NCI-H748 treated with DMSO at 0.1 percent for 48 hours (cell line): ENCODE data around the gene CPEB2.
"Not testable (repeated sequence)": the region's sequence is repeated elsewhere in the genome, so short reads cannot be mapped to it uniquely, and the experiment has no call there.

ENCODE experiments used
- DNase-seq: peaks from one replicate; lab custom pipeline; 2025; lab: John Stamatoyannopoulos, UW

Gene CPEB2

DNA sequence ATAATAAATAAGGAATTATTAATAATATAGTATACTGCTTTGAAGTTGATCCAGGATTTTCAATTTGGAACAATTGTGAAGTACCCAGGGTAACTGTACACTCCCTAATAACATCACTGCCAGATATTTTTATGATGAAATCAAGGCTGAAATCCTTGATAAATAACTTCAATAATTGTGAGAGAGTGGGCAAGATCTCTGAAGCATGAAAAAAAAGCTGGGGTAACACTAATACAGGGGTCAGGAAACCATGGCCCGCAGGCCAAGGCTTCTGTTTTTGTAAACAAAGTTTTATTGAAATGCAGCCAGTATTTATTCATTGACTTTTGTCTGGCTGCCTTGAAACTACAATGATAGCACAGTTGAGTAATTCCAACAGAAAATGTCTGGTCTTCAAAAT, 41.6 kb downstream of the CPEB2 start:
- no peak for DNase-seq

GRCh38 chr4:15054541-15054940, 52.3 kb downstream of the CPEB2 start:
- DNase-seq, result no peak

GRCh38 chr4:15060213-15060612, 57.9 kb downstream of the CPEB2 start:
- DNase-seq, result no peak

GRCh38 chr4:15063341-15063740, 61.1 kb downstream of the CPEB2 start:
- DNase-seq, result peak; percentile 25

- DNase-seq, result no peak
These were observed 63.2 kb downstream of the CPEB2 start for GRCh38 chr4:15065516-15065915.

DNA sequence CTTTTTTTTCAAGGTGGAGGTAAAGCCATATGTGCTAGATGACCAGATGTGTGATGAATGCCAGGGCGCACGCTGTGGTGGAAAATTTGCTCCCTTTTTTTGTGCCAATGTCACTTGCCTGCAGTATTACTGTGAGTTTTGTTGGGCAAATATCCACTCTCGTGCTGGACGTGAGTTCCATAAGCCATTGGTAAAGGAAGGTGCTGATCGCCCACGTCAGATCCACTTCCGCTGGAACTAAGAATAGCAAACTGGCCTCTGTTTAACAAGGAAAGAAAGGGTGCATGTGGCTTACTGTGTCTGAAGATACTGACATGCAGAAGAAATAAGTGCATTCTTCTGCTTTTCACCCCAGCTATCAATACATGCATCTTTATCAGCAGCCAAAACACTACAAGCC, 63.9 kb downstream of the CPEB2 start:
- no peak for DNase-seq

GRCh38 chr4:15068298-15068697, 66.0 kb downstream of the CPEB2 start:
- no peak for DNase-seq

DNA sequence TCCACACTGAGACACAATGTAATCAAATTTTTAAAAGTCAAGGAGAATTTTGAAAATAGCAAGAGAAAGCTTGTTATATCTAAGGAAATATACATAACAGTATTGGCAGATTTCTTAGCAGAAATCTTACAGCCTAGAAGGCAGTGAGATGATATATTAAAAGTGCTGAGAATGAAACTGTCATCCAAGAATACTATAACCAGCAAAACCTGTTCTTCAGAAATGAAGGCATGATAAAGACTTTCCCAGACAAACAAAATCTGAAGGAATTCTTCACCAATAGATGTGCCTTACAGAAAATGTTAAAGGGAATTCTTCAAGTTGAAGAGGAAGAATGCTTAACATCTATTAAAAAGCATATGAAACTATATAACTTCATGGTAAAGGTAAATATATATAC, 73.6 kb downstream of the CPEB2 start:
- no peak for DNase-seq

- DNase-seq, result no peak
These were observed 75.7 kb downstream of the CPEB2 start for GRCh38 chr4:15077969-15078368.

- DNase-seq, result no peak
These were observed 76.7 kb downstream of the CPEB2 start for GRCh38 chr4:15078682-15079642.

DNA sequence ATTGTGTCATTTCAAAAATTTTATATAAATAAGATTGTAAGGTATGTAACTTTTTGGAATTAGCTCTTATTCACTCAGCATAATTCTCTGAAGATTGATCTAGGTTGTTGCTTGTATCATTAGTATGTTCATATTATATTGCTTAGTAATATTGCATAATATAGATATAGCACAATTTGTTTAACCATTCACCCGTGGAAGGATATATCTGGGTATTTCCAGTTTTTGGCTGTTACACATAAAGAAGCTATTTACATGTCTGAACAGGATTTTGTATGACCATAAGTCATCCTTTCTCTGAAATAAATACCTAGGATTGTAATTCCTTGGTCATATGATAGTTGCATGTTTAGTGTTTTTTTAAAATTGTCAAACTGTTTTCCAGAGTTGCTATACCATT, 82.5 kb downstream of the CPEB2 start:
- DNase-seq, result no peak

- DNase-seq, result not testable (repeated sequence)
These were observed 83.5 kb downstream of the CPEB2 start for GRCh38 chr4:15085762-15086161.

DNA sequence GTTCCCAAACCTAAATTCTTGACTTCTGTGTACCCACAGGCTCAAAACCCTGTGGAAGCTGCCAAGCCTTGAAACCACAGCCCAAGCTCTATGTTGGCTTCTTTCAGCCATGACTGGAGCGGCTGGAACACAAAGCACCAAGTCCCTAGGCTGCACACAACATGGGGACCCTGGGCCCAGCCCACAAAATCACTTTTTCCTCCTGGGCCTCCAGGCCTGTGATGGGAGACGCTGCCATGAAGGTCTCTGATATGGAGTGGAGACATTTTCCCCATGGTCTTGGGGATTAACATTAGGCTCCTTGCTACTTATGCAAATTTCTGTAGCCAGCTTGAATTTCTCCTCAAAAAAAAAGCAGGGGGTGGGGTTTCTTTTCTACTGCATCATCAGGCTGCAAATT, 84.0 kb downstream of the CPEB2 start:
- DNase-seq, result not testable (repeated sequence)

DNA sequence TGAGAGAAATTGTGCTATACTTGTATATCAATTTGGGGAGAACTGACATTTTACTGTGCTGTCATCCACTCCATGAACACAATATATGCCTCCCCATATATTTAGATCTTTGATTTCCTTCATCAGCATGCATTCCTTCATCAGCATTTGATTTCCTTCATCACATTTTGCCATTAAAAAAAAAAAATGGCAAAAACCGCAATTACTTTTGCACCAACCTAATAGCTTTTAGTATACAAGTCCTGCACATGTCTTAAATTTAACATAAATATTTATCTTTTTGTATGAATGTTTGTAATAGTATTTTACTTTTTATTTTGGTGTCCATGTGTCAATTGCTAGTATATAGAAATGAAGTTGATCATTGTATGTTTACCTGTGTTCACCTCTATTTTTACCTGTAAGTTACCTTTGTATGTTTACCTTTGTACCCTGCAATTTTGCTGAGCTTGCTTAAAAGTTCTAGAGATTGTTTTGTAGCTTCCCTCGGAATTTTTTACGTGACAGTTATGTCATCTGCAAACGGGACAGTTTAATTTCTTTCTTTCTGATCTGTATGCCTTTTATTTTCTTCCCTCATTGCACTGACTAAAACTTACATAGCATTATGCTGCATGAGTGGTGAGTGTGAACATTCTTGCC, 86.2 kb downstream of the CPEB2 start:
- no peak for DNase-seq

- DNase-seq, result no peak
These were observed 87.7 kb downstream of the CPEB2 start for GRCh38 chr4:15089979-15090378.

GRCh38 chr4:15100380-15100779, 98.1 kb downstream of the CPEB2 start:
- DNase-seq, result no peak

GRCh38 chr4:15100994-15101695, 98.9 kb downstream of the CPEB2 start:
- no peak for DNase-seq

- DNase-seq, result no peak
These were observed 102.5 kb downstream of the CPEB2 start for GRCh38 chr4:15104825-15105224.

GRCh38 chr4:15106399-15106798, 104.1 kb downstream of the CPEB2 start:
- DNase-seq, result no peak

GRCh38 chr4:15109600-15109999, 107.3 kb downstream of the CPEB2 start:
- DNase-seq, result no peak

- no peak for DNase-seq
These were observed 107.9 kb downstream of the CPEB2 start for GRCh38 chr4:15110120-15110571.

DNA sequence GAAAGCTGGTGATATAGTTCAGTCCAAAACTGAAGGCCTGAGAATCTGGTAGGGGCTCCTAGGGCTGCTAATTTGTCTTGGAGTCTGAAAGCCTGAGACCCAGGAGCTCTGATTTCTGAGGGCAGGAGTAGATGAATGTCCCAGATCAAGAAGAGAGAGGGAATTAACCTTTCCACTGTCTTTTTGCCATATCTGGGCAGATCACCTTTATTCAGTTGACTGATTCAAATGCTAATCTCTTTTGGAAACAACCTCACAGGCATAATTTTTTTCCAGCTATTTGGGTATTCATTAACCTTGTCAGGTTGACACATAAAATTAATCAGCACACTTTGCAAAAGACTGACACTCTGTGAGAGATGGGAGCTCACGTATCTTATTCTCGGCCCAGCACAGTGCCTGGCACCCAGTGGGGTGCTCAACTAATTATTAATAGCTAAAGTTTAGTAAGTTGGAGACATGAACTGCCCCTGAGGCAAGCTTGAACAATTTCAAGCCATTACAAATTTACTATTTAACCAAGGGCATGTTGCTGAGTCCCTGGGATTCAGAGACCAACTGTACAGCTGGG, 114.3 kb downstream of the CPEB2 start:
- DNase-seq, result no peak
